Upper lobe of right lung (tissue), 1 donor: ENCODE measurements around the gene NOC2L. TPM values are rescaled to one million over a fixed set of nuclear protein-coding genes. Genes with fewer than 3 reads are reported as not detected.
"Not testable (repeated sequence)": the region's sequence is repeated elsewhere in the genome, so short reads cannot be mapped to it uniquely, and the experiment has no call there.

Experiments used
- ATAC-seq: fragments of 200-7000 bp; cut with Tn5 transposase; one replicate; pipeline ENCODE4 v1.9.1; 2020; ENCODE audit warnings: mild to moderate bottlenecking, moderate library complexity
- DNase-seq: peaks from one replicate; pipeline ENCODE4 v3.0.0-alpha.2; 2020
- H3K27ac ChIP-seq: fragments of 200-600 bp; one replicate; pipeline ENCODE4 v1.8.0; 2022
- H3K27me3 ChIP-seq: fragments of 200-600 bp; one replicate; pipeline ENCODE4 v1.8.0; 2022; ENCODE audit warnings: mild to moderate bottlenecking
- H3K36me3 ChIP-seq: fragments of 200-600 bp; one replicate; pipeline ENCODE4 v1.8.0; 2022
- H3K4me1 ChIP-seq: fragments of 200-600 bp; one replicate; pipeline ENCODE4 v1.8.0; 2022
- H3K4me3 ChIP-seq: fragments of 200-600 bp; one replicate; pipeline ENCODE4 v1.8.0; 2022; ENCODE audit warnings: mild to moderate bottlenecking
- H3K9me3 ChIP-seq: fragments of 200-600 bp; one replicate; pipeline ENCODE4 v1.8.0; 2022
- CTCF ChIP-seq: fragments of 200-600 bp; IDR thresholded peaks from one replicate; pipeline ENCODE4 v1.8.0; 2022; ENCODE audit warnings: antibody characterized with exemption
- intact Hi-C: fragments of 100-400 bp; cut with DNase I; formaldehyde crosslinking; loops from one replicate; pipeline ENCODE4 v1.11.0; 2022
- total RNA-seq: library from RNA; stranded (reverse); fragmentation: NEBNext Ultra II Directional; extraction: Animal tissue kit (Norgen Biotek cat#: 25700); gene quantifications from one replicate; pipeline ENCODE4 v1.2.1, GENCODE V29; 2021
- donor health status: DM: no; HTN: yes; CAD: no; lungs with severe emphysema.

The NOC2L gene
- total RNA-seq, 1 donor from 2014 or later = 54.5 TPM

DNA sequence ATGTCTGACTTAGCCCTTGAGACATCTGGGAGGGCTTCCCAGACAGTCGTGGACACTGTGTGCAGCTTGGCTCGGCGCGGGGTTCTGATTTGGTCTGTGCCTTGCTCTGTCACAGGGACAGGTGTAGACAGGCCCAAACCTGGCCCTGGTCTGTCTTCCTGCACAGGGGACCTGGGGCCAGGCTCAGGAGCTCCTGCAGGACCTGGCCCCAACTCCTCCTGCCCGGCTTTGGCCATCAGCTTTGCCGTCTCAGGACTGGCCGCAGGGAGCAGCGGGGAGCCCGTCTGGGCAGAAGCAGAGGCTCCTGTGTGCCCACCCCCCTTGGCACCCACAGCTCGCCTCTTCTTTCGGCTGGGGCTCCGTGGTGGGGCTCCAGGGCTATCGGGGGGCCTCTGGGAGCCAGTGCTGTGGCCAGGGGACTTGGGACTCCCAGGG lies 21.1 kb upstream of the NOC2L start:
- intact Hi-C loops = loop anchor here (10.0 kb wide), 1 partner anchor 85 kb away; no protein-coding TSS in a partner anchor
- Histone ChIP-seq H3K27ac (no peak overlapping the region), H3K27me3 (peaks cover 28% of the 10 kb centered on the region), H3K9me3 (no peaks in the 10 kb centered on the region), H3K4me3 (no peak overlapping the region), H3K36me3 (no peaks in the 10 kb centered on the region), H3K4me1 (peaks cover 7% of the 10 kb centered on the region)
- ATAC-seq (no peak), DNase-seq (no peak)
- TF ChIP-seq CTCF = no peak

GRCh38 chr1:979744-980072 lies 20.7 kb upstream of the NOC2L start:
- intact Hi-C loops = loop anchor here (10.0 kb wide), 1 partner anchor 85 kb away; no protein-coding TSS in a partner anchor
- TF ChIP-seq CTCF = no peak
- Histone ChIP-seq H3K9me3 (no peaks in the 10 kb centered on the region), H3K27me3 (peaks cover 30% of the 10 kb centered on the region), H3K27ac (no peak overlapping the region), H3K4me3 (no peak overlapping the region), H3K36me3 (no peaks in the 10 kb centered on the region), H3K4me1 (peaks cover 7% of the 10 kb centered on the region)
- DNase-seq (no peak), ATAC-seq (no peak)

GRCh38 chr1:978835-979743 lies 20.0 kb upstream of the NOC2L start:
- no peak for TF ChIP-seq CTCF
- Histone ChIP-seq H3K27me3 (peaks cover 30% of the 10 kb centered on the region), H3K4me3 (no peak overlapping the region), H3K27ac (no peak overlapping the region), H3K4me1 (peaks cover 7% of the 10 kb centered on the region), H3K9me3 (no peaks in the 10 kb centered on the region), H3K36me3 (no peaks in the 10 kb centered on the region)
- intact Hi-C loops = no loop called here
- ATAC-seq (no peak), DNase-seq (peak; percentile 60)

DNA sequence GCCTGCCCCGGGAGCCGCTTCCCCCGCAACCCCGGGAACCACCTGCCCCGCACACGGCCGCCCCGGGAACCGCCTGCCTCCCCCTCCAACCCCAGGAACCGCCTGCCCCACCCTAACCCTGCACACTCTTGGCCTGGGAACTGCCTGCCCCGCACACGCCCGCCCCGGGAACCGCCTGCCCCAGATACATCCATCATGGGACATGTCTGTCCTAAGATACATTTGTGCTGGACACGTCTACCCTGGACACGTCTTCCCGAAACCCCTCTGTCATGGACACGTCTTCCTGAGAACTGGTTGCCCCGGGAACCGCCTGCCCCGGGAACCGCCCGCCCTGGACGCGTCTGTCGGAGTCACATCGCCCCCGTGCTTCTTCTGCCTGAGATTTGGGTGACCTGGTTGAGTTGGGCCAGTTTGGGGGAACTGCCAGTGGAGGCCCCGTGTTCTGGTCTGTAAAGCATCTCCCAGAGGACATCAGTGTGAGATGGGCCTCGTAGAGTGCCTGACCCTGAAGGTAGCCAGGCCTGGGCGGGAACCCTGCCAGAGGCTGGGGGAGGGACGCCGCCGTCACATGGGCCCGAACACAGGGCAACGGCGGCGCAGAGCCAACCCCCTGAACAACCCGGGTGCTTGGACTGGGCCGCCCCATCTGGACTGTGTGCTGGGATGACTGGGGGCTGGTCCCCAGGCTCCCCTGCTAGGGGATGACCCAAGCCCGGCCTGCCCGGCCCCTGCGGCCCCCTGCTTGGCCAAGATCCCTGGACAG lies 19.2 kb upstream of the NOC2L start:
- intact Hi-C loops = no loop called here
- no peak overlapping the region for H3K27ac ChIP-seq
- peaks cover 30% of the 10 kb centered on the region for H3K27me3 ChIP-seq
- ATAC-seq (no peak), DNase-seq (peak; percentile 64)
- peaks cover 7% of the 10 kb centered on the region for H3K4me1 ChIP-seq
- no peak for TF ChIP-seq CTCF
- H3K9me3 ChIP-seq = no peaks in the 10 kb centered on the region
- no peaks in the 10 kb centered on the region for H3K36me3 ChIP-seq
- H3K4me3 ChIP-seq = no peak overlapping the region

DNA sequence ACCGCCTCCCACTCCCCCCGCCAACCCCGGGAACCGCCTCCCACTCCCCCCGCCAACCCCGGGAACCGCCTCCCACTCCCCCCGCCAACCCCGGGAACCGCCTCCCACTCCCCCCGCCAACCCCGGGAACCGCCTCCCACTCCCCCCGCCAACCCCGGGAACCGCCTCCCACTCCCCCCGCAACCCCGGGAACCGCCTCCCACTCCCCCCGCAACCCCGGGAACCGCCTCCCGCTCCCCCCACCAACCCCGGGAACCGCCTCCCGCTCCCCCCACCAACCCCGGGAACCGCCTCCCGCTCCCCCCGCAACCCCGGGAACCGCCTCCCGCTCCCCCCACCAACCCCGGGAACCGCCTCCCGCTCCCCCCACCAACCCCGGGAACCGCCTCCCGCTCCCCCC lies 17.7 kb upstream of the NOC2L start:
- H3K4me1 ChIP-seq, H3K36me3 ChIP-seq, H3K4me3 ChIP-seq, intact Hi-C loops, ATAC-seq, H3K27ac ChIP-seq, H3K9me3 ChIP-seq, DNase-seq: not testable (repeated sequence)
- H3K27me3 ChIP-seq = peaks cover 32% of the 10 kb centered on the region
